Measurements from ENCODE around the gene TSLP. TPM values are rescaled to one million over a fixed set of nuclear protein-coding genes. Genes with fewer than 3 reads are reported as not detected.

TSLP gene
- total and polyA plus RNA-seq, 9 of the 15 experiments (the other 6 are each of a cell fraction or from before 2014, with no cell fraction given): 0.09 to 2.8 (median 1.2) TPM

GRCh38 chr5:111092062-111092853, 20.7 kb downstream of the TSLP start, which contains the start of gene WDR36 (continued):
- peak in 1 of 2 experiments; percentile 65; a peak in 1 of 4 replicates for TF ChIP-seq ZMIZ1 (IDR thresholded peaks at IDR 0.05; ENCODE audit: low read depth in 2 of 2, low read length in 2 of 2)
- peak; percentile 93 for TF ChIP-seq POLR2A (conservative IDR thresholded peaks at IDR 0.05)
- TF ChIP-seq ZNF175 (CRISPR knock-in tag; IDR thresholded peaks at IDR 0.05; ENCODE audit: low read depth): peak; percentile 73; the same call in 1 of the 2 replicates
- TF ChIP-seq ZNF696 (CRISPR knock-in tag; conservative IDR thresholded peaks at IDR 0.05): no peak
- no peak for TF ChIP-seq TGIF2 (CRISPR knock-in tag; IDR thresholded peaks at IDR 0.05)
- peak; percentile 6; the same call in 1 of the 2 replicates for TF ChIP-seq ATF3 (IDR thresholded peaks at IDR 0.05)
- peak; percentile 82 for TF ChIP-seq ATF3 (CRISPR knock-in tag; conservative IDR thresholded peaks at IDR 0.05)
- TF ChIP-seq, protein P1, sequence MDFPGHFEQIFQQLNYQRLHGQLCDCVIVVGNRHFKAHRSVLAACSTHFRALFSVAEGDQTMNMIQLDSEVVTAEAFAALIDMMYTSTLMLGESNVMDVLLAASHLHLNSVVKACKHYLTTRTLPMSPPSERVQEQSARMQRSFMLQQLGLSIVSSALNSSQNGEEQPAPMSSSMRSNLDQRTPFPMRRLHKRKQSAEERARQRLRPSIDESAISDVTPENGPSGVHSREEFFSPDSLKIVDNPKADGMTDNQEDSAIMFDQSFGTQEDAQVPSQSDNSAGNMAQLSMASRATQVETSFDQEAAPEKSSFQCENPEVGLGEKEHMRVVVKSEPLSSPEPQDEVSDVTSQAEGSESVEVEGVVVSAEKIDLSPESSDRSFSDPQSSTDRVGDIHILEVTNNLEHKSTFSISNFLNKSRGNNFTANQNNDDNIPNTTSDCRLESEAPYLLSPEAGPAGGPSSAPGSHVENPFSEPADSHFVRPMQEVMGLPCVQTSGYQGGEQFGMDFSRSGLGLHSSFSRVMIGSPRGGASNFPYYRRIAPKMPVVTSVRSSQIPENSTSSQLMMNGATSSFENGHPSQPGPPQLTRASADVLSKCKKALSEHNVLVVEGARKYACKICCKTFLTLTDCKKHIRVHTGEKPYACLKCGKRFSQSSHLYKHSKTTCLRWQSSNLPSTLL (IDR thresholded peaks at IDR 0.05): no peak
- TF ChIP-seq, protein P2, sequence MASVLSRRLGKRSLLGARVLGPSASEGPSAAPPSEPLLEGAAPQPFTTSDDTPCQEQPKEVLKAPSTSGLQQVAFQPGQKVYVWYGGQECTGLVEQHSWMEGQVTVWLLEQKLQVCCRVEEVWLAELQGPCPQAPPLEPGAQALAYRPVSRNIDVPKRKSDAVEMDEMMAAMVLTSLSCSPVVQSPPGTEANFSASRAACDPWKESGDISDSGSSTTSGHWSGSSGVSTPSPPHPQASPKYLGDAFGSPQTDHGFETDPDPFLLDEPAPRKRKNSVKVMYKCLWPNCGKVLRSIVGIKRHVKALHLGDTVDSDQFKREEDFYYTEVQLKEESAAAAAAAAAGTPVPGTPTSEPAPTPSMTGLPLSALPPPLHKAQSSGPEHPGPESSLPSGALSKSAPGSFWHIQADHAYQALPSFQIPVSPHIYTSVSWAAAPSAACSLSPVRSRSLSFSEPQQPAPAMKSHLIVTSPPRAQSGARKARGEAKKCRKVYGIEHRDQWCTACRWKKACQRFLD (CRISPR knock-in tag; IDR thresholded peaks at IDR 0.05): peak; percentile 61
- peak; percentile 18; the same call in 1 of the 2 replicates for TF ChIP-seq ZBTB26 (CRISPR knock-in tag; IDR thresholded peaks at IDR 0.05)
- TF ChIP-seq STAT5A (IDR thresholded peaks at IDR 0.05; ENCODE audit: borderline replicate concordance, low read length): no peak; the same call in 1 of the 2 replicates
- TF ChIP-seq, protein P3, sequence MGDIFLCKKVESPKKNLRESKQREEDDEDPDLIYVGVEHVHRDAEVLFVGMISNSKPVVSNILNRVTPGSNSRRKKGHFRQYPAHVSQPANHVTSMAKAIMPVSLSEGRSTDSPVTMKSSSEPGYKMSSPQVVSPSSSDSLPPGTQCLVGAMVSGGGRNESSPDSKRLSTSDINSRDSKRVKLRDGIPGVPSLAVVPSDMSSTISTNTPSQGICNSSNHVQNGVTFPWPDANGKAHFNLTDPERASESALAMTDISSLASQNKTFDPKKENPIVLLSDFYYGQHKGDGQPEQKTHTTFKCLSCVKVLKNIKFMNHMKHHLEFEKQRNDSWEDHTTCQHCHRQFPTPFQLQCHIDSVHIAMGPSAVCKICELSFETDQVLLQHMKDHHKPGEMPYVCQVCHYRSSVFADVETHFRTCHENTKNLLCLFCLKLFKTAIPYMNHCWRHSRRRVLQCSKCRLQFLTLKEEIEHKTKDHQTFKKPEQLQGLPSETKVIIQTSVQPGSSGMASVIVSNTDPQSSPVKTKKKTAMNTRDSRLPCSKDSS (IDR thresholded peaks at IDR 0.05; ENCODE audit: low read depth, partially characterized antibody): no peak
- TF ChIP-seq SNAPC5 (CRISPR knock-in tag; IDR thresholded peaks at IDR 0.05): no peak
- TF ChIP-seq ZNF12 (CRISPR knock-in tag; IDR thresholded peaks at IDR 0.05): peak; percentile 72; the same call in 1 of the 2 replicates
- TF ChIP-seq SMARCA5 (IDR thresholded peaks at IDR 0.05): no peak
